Measurements from ENCODE around the gene CRIP3.
A peak's percentile ranks its signal among the peaks of the same experiment; 100 is the strongest.
"Not testable (repeated sequence)": the region's sequence is repeated elsewhere in the genome, so short reads cannot be mapped to it uniquely, and the experiment has no call there.

The CRIP3 gene

GRCh38 chr6:43308101-43308989 lies at the start of gene CRIP3:
Gene CRIP3 (minus strand): TSS chr6:43308826. CDS start chr6:43308792, 34 bp downstream.
- no peak for DNase-seq (ENCODE audit: low spot score)

GRCh38 chr6:43355862-43356590 lies 47.4 kb upstream of the CRIP3 start:
- peak; percentile 15 for DNase-seq (ENCODE audit: low spot score)

- not testable (repeated sequence) for DNase-seq (ENCODE audit: low spot score)
Measured at GRCh38 chr6:43351951-43352350, 43.3 kb upstream of the CRIP3 start.

GRCh38 chr6:43347444-43347843 lies 38.8 kb upstream of the CRIP3 start:
- DNase-seq (ENCODE audit: low spot score), result no peak

GRCh38 chr6:43347021-43347420 lies 38.4 kb upstream of the CRIP3 start:
- DNase-seq (ENCODE audit: low spot score), result no peak

GRCh38 chr6:43346243-43346642 lies 37.6 kb upstream of the CRIP3 start:
- DNase-seq (ENCODE audit: low spot score), result not testable (repeated sequence)

- no peak for DNase-seq (ENCODE audit: low spot score)
Measured at GRCh38 chr6:43339168-43339567, 30.5 kb upstream of the CRIP3 start.

GRCh38 chr6:43338243-43338642 lies 29.6 kb upstream of the CRIP3 start:
- no peak for DNase-seq (ENCODE audit: low spot score)

- no peak for DNase-seq (ENCODE audit: low spot score)
Measured at GRCh38 chr6:43336382-43336781, 27.8 kb upstream of the CRIP3 start.

GRCh38 chr6:43335469-43335868 lies 26.8 kb upstream of the CRIP3 start:
- no peak for DNase-seq (ENCODE audit: low spot score)

- DNase-seq (ENCODE audit: low spot score), result peak; percentile 81
Measured at GRCh38 chr6:43334466-43335095, 26.0 kb upstream of the CRIP3 start.

- no peak for DNase-seq (ENCODE audit: low spot score)
Measured at GRCh38 chr6:43331891-43332290, 23.3 kb upstream of the CRIP3 start.

GRCh38 chr6:43331470-43331869 lies 22.8 kb upstream of the CRIP3 start:
- no peak for DNase-seq (ENCODE audit: low spot score)

- DNase-seq (ENCODE audit: low spot score), result no peak
Measured at GRCh38 chr6:43328528-43328927, 19.9 kb upstream of the CRIP3 start.

- DNase-seq (ENCODE audit: low spot score), result no peak
Measured at GRCh38 chr6:43325876-43326275, 17.2 kb upstream of the CRIP3 start.

- DNase-seq (ENCODE audit: low spot score), result no peak
Measured at GRCh38 chr6:43318011-43318410, 9.4 kb upstream of the CRIP3 start.

GRCh38 chr6:43313813-43314212 lies 5.2 kb upstream of the CRIP3 start:
- no peak for DNase-seq (ENCODE audit: low spot score)

GRCh38 chr6:43311666-43312065 lies 3.0 kb upstream of the CRIP3 start:
- no peak for DNase-seq (ENCODE audit: low spot score)

GRCh38 chr6:43310624-43311023 lies 2.0 kb upstream of the CRIP3 start:
- DNase-seq (ENCODE audit: low spot score), result no peak

GRCh38 chr6:43310134-43310533 lies 1.5 kb upstream of the CRIP3 start:
- no peak for DNase-seq (ENCODE audit: low spot score)

GRCh38 chr6:43308990-43309477 lies 408 bp upstream of the CRIP3 start:
- no peak for DNase-seq (ENCODE audit: low spot score)

GRCh38 chr6:43307451-43308100 lies 1.1 kb downstream of the CRIP3 start:
- no peak for DNase-seq (ENCODE audit: low spot score)
